Endometrial microvascular endothelial cells (primary cell): Measurements from ENCODE around the gene TEAD2. TPM values are rescaled to one million over a fixed set of nuclear protein-coding genes. Genes with fewer than 3 reads are reported as not detected.
"Not testable (repeated sequence)": the region's sequence is repeated elsewhere in the genome, so short reads cannot be mapped to it uniquely, and the experiment has no call there.

Experiments used
- in situ Hi-C: cut with HindIII; loops from 2 replicates; pipeline ENCODE4 v1.10.0; 2017; ENCODE audit warnings: low sequenced_read_pairs, low pct_unique_long_range_greater_than_20kb; ENCODE audit errors: inconsistent ontology term
- total RNA-seq: library from RNA; depleted of rRNA; stranded (reverse); fragments of >200 nt; gene quantifications from one replicate; pipeline ENCODE4 v1.2.3, GENCODE V29; 2015; ENCODE audit errors: inconsistent ontology term

TEAD2 gene
- total RNA-seq, 1 donor from 2014 or later, result 86.6 TPM

DNA sequence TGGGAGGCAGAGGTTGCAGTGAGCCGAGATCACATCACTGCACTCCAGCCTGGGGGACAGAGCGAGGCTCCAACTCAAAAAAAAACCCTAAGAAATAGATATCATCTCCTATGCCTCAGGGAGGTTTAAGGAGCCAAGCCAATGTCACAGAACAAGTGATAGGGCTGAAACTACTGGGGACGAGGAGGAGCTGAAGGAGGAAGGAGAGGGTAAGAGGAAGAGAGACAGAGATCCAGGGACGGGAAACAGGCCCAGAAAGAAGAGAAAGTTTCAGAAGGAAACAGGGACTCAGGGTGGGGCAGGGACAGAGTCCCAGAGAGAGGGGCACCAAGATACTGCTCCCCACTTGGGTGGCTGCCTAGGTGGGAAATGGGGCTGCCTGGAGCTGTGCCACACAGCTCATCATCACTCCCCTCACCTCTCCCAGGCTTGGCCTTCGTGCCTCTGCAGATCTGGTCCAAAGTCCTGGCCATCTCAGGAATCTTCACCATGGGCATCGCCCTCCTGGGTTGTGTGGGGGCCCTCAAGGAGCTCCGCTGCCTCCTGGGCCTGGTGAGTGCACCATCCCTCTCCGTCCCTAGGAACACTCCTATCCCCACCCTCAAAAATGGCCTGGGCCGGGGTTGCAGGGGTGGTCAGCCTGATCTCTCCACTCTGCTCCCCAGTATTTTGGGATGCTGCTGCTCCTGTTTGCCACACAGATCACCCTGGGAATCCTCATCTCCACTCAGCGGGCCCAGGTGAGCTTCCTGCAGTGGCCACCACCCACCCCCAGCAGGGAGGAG, 25.5 kb downstream of the TEAD2 start:
- in situ Hi-C loops, result no loop called here

GRCh38 chr19:49335784-49336481, 26.3 kb downstream of the TEAD2 start:
- in situ Hi-C loops, result no loop called here

GRCh38 chr19:49335071-49335783, 27.0 kb downstream of the TEAD2 start, which contains the start of gene CD37:
Gene CD37, plus strand, starts transcription at chr19:49335406. Its CDS starts 135 bp downstream, at chr19:49335541.
- in situ Hi-C loops, result no loop called here

DNA sequence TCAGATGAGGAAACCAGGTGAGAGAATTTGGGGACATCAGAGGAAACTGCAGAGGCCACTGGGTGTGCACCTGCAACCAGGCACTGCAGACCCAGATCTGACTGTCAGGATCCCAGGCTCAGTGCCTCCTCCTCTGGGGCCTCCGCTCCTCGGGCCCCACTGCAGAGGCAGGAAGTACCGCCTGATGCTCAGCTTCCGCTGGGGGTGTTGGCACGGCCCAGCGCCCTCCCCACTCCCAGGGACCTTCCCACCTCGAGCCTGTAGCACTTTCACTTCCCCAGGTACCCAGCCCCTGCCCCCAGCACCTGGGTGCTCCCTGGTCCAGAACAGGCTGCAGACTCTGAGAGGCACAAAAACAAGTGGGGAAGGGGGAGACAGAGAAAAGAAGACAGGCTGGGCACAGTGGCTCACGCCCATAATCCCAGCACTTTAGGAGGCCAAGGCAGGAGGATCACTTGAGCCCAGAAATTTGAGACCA, 28.4 kb downstream of the TEAD2 start:
- in situ Hi-C loops, result no loop called here

DNA sequence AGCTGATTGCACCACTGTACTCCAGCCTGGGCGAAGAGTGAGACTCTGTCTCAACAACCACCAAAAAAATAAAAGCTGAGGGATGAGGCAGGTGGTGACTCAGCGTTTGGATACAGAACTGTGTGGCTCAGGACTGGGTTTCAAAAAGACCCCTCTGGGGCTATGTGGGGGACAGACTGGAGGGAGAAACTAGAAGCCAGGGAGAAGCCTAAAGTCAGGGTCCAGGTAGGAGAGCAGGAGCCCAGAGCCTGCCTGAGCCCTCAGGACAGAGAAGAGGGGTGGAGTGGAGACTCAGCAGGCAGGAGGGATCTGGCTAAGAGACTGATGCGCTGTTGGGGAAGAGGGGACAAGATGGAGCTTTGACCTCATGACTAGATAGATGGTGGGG, 28.8 kb downstream of the TEAD2 start:
- in situ Hi-C loops, result no loop called here

DNA sequence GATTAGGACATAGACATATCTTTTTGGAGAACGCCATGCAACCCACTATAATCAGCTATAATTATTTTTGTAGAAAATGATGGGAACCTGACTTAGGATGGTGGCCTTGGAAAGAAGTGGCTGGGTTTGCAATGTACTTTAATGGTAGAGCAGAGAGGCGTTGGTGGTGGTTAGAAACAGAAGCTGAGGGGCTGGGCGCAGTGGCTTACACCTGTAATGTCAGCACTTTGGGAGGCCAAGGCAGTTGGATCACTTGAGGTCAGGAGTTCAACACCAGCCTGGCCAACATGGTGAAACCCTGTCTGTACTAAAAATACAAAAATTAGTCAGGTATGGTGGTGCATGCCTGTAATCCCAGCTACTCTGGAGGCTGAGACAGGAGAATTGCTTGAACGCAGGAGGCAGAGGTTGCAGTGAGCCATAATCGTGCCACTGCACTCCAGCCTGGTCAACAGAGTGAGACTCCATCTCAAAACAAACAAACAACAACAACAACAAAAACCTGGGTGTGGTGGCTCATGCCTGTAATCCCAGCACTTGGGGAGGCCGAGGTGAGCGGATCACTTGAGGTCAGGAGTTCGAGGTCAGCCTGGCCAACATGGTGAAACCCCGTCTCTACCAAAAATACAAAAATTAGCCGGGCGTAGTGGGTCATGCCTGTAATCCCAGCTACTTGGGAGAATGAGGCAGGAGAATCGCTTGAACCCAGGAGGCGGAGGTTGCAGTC, 29.4 kb downstream of the TEAD2 start:
- in situ Hi-C loops, result not testable (repeated sequence)

- in situ Hi-C loops, result no loop called here
Measured at GRCh38 chr19:49331616-49332055, 30.6 kb downstream of the TEAD2 start.

GRCh38 chr19:49331187-49331586, 31.0 kb downstream of the TEAD2 start:
- in situ Hi-C loops, result not testable (repeated sequence)

DNA sequence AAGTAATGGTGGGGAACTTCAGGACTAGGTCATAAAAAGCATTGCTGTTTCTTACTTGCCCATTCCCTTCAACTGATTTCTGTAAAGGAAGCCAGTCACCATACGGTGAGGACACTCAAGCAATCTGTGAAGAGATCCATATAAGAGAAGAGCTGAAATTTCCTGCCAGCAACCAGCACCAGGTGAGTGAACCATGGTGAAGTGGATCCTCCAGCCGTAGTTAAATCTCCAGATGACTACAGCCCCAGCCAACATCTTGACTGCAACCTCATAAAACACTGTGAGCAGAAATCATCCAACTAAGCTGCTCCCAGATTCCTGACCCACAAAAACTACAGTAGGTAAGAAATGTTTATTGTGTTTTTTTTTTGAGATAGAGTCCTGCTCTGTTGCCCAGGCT, 33.5 kb downstream of the TEAD2 start:
- in situ Hi-C loops, result no loop called here

DNA sequence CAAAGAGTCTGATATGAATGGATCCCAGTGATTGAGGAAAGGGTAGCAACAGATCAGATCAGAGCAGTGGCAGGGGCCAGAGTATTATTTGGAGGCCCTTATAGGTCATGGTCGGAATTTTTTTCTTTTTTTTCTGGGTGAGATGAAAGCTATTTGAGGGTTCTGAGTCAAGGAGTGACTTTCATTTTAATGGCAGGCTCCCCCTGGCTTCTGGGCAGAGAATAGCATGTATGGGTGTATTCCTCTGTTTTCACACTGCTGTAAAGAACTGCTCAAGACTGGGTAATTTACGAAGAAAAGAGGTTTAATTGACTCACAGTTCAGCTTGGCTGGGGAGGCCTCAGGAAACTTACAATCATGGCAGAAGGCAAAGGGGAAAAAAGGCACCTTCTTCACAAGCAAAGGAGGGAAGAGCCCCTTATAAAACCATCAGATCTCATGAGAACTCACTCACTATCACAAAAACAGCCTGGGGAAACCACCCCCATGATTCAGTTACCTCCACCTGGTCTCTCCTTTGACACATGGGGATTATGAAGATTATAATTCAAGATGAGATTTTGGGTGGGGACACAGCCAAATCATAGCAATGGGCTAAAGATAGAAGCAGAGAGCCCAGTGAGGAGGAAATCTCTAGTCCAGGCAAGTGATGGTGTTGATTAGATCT, 34.2 kb downstream of the TEAD2 start:
- in situ Hi-C loops, result no loop called here

DNA sequence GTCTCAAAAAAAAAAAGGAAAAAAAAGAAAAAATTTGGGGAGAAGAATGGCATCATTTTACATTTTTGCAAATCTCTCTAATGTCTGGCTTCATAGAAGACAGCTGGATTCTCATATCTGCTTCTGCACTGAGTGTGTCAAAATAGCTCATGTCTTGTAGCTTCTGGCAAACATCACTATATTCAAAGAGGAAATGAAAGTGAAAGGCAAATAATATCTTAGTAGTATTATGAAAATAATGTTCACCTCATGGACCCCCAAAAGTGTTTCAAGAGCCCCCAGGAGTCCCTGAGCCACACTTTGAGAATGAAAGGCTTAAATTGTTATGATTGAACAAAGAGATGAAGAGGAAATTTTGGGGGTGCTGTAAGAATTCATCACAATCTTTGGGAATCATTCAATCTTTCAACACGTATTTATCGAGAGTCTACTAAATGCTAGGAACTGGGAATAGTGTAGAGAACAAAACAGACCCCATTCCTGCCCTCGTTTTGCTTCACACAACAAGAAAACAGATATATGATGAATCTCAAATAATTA, 36.0 kb downstream of the TEAD2 start:
- in situ Hi-C loops, result no loop called here

DNA sequence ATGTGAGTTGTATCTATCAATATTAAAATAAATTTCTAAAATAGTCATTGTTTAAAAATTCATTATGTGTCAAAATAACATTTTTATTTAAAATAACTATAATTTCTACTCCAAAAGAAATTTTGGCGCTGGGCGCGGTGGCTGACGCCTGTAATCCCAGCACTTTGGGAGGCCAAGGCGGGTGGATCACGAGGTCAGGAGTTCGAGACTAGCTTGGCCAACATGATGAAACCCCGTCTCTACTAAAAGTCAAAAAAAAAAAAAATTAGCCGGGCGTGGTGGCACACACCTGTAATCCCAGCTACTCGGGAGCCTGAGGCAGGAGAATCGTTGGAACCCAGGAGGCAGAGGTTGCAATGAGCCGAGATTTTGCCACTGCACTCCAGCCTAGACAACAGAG, 36.5 kb downstream of the TEAD2 start:
- in situ Hi-C loops, result not testable (repeated sequence)

GRCh38 chr19:49324801-49325576, 37.2 kb downstream of the TEAD2 start, which contains the start of gene SLC6A16:
Gene SLC6A16, minus strand, starts transcription at chr19:49325191. Its CDS starts 13,844 bp downstream, at chr19:49311347.
- in situ Hi-C loops, result no loop called here

- in situ Hi-C loops, result no loop called here
Measured at GRCh38 chr19:49318296-49318695, 43.9 kb downstream of the TEAD2 start.

GRCh38 chr19:49316284-49316683, 45.9 kb downstream of the TEAD2 start:
- in situ Hi-C loops, result no loop called here

- in situ Hi-C loops, result no loop called here
Measured at GRCh38 chr19:49315111-49315510, 47.1 kb downstream of the TEAD2 start.

DNA sequence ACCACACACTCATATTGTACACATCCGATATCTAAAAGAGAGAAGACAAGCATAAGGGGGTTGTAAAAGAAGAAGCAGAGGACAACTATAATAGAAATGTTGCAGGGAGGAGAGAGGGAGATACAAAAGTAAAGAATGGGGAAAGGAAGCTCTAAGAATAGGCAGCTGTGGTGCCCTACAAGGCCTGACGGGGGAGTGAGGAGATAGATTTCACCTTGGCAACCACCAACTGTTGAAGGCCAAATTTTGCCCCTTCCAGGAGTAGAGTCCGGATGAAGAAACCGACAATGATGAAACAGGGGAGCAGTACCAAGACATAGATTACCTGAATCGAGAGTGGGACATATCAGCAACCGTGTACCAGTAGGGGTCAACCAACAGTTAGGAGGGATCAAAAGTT, 53.1 kb downstream of the TEAD2 start:
- in situ Hi-C loops, result no loop called here
